Measurements from ENCODE around the gene NID1.
"Not testable (repeated sequence)": the region's sequence is repeated elsewhere in the genome, so short reads cannot be mapped to it uniquely, and the experiment has no call there.

GRCh38 chr1:236078077-236078476, 13.2 kb upstream of the NID1 start:
- not testable (repeated sequence) for TF ChIP-seq POLR2A (IDR thresholded peaks at IDR 0.05; ENCODE audit: extremely low read depth, insufficient read length); CTCF (IDR thresholded peaks at IDR 0.05; ENCODE audit: low read depth, low read length); MYC (IDR thresholded peaks at IDR 0.05; ENCODE audit: low read depth, low read length)
